HepG2 (cell line): ENCODE data around the gene ZSCAN26. TPM values are rescaled to one million over a fixed set of nuclear protein-coding genes. Genes with fewer than 3 reads are reported as not detected.
"Not testable (repeated sequence)": the region's sequence is repeated elsewhere in the genome, so short reads cannot be mapped to it uniquely, and the experiment has no call there.

ENCODE experiments used
- ATAC-seq: fragments of 200-7000 bp; cut with Tn5 transposase; 3 replicates; pipeline ENCODE4 v1.9.1; 2020; ENCODE audit warnings: mild to moderate bottlenecking, moderate library complexity
- BruUV-seq: library from RNA; stranded (reverse); fragments of 400-500 nt; replicated peaks from 2 replicates; lab custom pipeline; 2021; lab: Mats Ljungman, UMichigan
- CTCF ChIA-PET: fragments of 300-600 bp; formaldehyde crosslinking; extraction: SDS; loops from one replicate; lab custom pipeline; 2021; ENCODE audit warnings: low total read pairs, inconsistent platforms, low intra/inter-chr PET ratio; lab: Yijun Ruan, JAX
- POLR2A ChIA-PET: fragments of 350-600 bp; sonication (Branson Sonifier 250); formaldehyde crosslinking; loops from one replicate; lab custom pipeline; 2020; ENCODE audit warnings: antibody characterized with exemption, inconsistent platforms; lab: Yijun Ruan, JAX
- DNase-seq: peaks from one replicate; pipeline ENCODE4 v3.0.0-alpha.2; 2015; ENCODE audit warnings: low spot score
- FAIRE-seq: peaks from 3 replicates; lab custom pipeline; 2011; peaks lifted over from hg19 to GRCh38; lab: Jason Lieb, UNC
- H2AFZ ChIP-seq: one replicate; pipeline ENCODE4 v1.6.1; 2011; ENCODE audit warnings: low read length, inconsistent platforms
- H3K27ac ChIP-seq: fragments of 300-600 bp; 3 replicates; pipeline ENCODE4 v1.8.0; 2011; ENCODE audit warnings: mixed run types, mild to moderate bottlenecking, mixed read lengths, low read length, inconsistent platforms; ENCODE audit not compliant: insufficient read depth; ENCODE audit errors: extremely low read length
- H3K27me3 ChIP-seq, 2 experiments: fragments of 200-600 bp in 1 of 2; 2 replicates in 1 of 2; 3 replicates in 1 of 2; pipeline versions ENCODE4 v1.6.0 to v1.8.0; 2011; ENCODE audit warnings: low read length in 2 of 2, mild to moderate bottlenecking in 2 of 2, moderate library complexity in 2 of 2, inconsistent platforms in 1 of 2; ENCODE audit not compliant: insufficient read depth in 2 of 2, control insufficient read depth in 1 of 2
- H3K36me3 ChIP-seq, 2 experiments: fragments of 200-600 bp in 1 of 2; replicated peaks in 1 of 2; 2 replicates in 1 of 2; 3 replicates in 1 of 2; pipeline versions ENCODE4 v1.5.1 to v1.8.0; 2011; ENCODE audit warnings: low read length in 2 of 2, inconsistent platforms in 1 of 2; ENCODE audit not compliant: insufficient read depth in 2 of 2, control insufficient read depth in 1 of 2
- H3K4me1 ChIP-seq: 2 replicates; pipeline ENCODE4 v1.5.1; 2012; ENCODE audit warnings: low read length, inconsistent platforms; ENCODE audit not compliant: insufficient read depth
- H3K4me2 ChIP-seq: 2 replicates; pipeline ENCODE4 v1.6.0; 2011; ENCODE audit warnings: low read depth, low read length, inconsistent platforms
- H3K4me3 ChIP-seq, 3 experiments: fragments of 200-600 bp in 1 of 3; sonication (generic), shearing (Covaris generic) in 1 of 3; replicated peaks in 1 of 3; 2 replicates each; pipeline ENCODE4 v1.5.1; 2011 to 2016; ENCODE audit warnings: low read length in 3 of 3, inconsistent platforms in 2 of 3, low read depth in 2 of 3, mild to moderate bottlenecking in 2 of 3, control low read depth in 1 of 3, mixed read lengths in 1 of 3; ENCODE audit not compliant: insufficient read depth in 1 of 3
- H3K79me2 ChIP-seq: one replicate; pipeline ENCODE4 v1.6.1; 2011; ENCODE audit warnings: low read length, inconsistent platforms; ENCODE audit not compliant: insufficient read depth
- H3K9ac ChIP-seq: 2 replicates; pipeline ENCODE4 v1.6.0; 2011; ENCODE audit warnings: mild to moderate bottlenecking, low read depth, low read length, inconsistent platforms; ENCODE audit not compliant: insufficient read depth
- H3K9me3 ChIP-seq: 2 replicates; pipeline ENCODE4 v1.5.1; 2012; ENCODE audit warnings: mild to moderate bottlenecking, low read length
- H4K20me1 ChIP-seq: 2 replicates; pipeline ENCODE4 v1.6.0; 2011; ENCODE audit warnings: inconsistent platforms, mild to moderate bottlenecking, low read length, moderate library complexity; ENCODE audit not compliant: insufficient read depth
- CEBPB ChIP-seq: IDR thresholded peaks from 2 replicates; pipeline ENCODE4 v1.6.1; 2011; ENCODE audit warnings: low read depth, low read length, improper control_type of control experiment, borderline replicate concordance
- HOXA3 ChIP-seq: sonication (generic); formaldehyde crosslinking; IDR thresholded peaks from 2 replicates; pipeline ENCODE4 v1.5.0; 2020; ENCODE audit warnings: missing genetic modification reagents
- MAFG ChIP-seq: sonication (generic); formaldehyde crosslinking; IDR thresholded peaks from 2 replicates; pipeline ENCODE4 v1.5.1; 2020; ENCODE audit warnings: mild to moderate bottlenecking, missing genetic modification reagents
- PBX3 ChIP-seq: sonication (generic); formaldehyde crosslinking; IDR thresholded peaks from 2 replicates; pipeline ENCODE4 v1.8.1; 2023; ENCODE audit warnings: missing genetic modification reagents, inconsistent platforms, borderline replicate concordance
- ZNF256 ChIP-seq: sonication (generic); formaldehyde crosslinking; conservative IDR thresholded peaks from 2 replicates; pipeline ENCODE4 v1.4.0; 2020; ENCODE audit warnings: missing genetic modification reagents
- WGBS: methylation state at CpG from one replicate; pipeline ENCODE4 v1.1.6; 2017; ENCODE audit warnings: low lambda C conversion rate; 5-methylcytosine and 5-hydroxymethylcytosine counted together
- in situ Hi-C: cut with HindIII; loops from 2 replicates; pipeline ENCODE4 v1.10.0; 2017; ENCODE audit warnings: low pct_unique_long_range_greater_than_20kb; ENCODE audit not compliant: extremely low pct_ligation_motif_present
- intact Hi-C: fragments of 100-400 bp; cut with micrococcal nuclease; formaldehyde crosslinking; loops from one replicate; pipeline ENCODE4 v1.10.0; 2022; ENCODE audit not compliant: unreplicated experiment
- polyA plus RNA-seq, 8 experiments: library from polyadenylated mRNA; depleted of rRNA in 3 of 8; stranded (reverse) in 7 of 8; unstranded in 1 of 8; fragments of >200 nt; fragmentation: Illumina TruSeq in 4 of 8; extraction: Trizol in 4 of 8; gene quantifications; 2 replicates each; pipeline versions ENCODE4 v1.2.1 to v1.2.3, GENCODE V29; 2011 to 2016; ENCODE audit warnings: low read depth in 4 of 8, missing spikeins in 1 of 8, mixed read lengths in 1 of 8; ENCODE audit not compliant: insufficient read depth in 1 of 8
- total RNA-seq, 5 experiments: library from RNA; depleted of rRNA; stranded (reverse); fragments of >200 nt; fragmentation: Illumina TruSeq; extraction: Trizol; gene quantifications; 2 replicates each; pipeline ENCODE4 v1.2.3, GENCODE V29; 2016; ENCODE audit warnings: low read depth in 1 of 5

ZSCAN26 gene
- total and polyA plus RNA-seq, 2 of the 13 experiments (the other 11 are each of a cell fraction or from before 2014, with no cell fraction given) = 12.0 to 15.6 TPM

GRCh38 chr6:28315628-28316027, 48.7 kb downstream of the ZSCAN26 start (continued):
- TF ChIP-seq PBX3 (CRISPR knock-in tag) = no peak
- no peak for TF ChIP-seq ZNF256 (CRISPR knock-in tag)
- no peak for TF ChIP-seq HOXA3 (CRISPR knock-in tag)
- TF ChIP-seq MAFG (CRISPR knock-in tag) = no peak
- TF ChIP-seq, all 625 proteins: peak for 0

- ATAC-seq, H3K27ac ChIP-seq, H3K36me3 ChIP-seq, H3K4me2 ChIP-seq, POLR2A ChIA-PET, H3K9me3 ChIP-seq, BruUV-seq, H4K20me1 ChIP-seq, CTCF ChIA-PET, H3K27me3 ChIP-seq, H3K79me2 ChIP-seq, H3K9ac ChIP-seq, FAIRE-seq, DNase-seq, in situ Hi-C loops, H3K4me3 ChIP-seq, H2AFZ ChIP-seq, intact Hi-C loops: not testable (repeated sequence)
- peaks cover 11% of the 10 kb centered on the region for H3K4me1 ChIP-seq
- WGBS = 90% methylated on average over 8 of the region's 8 CpGs
These were observed 50.9 kb downstream of the ZSCAN26 start for GRCh38 chr6:28317866-28318265.

- intact Hi-C loops (loop anchor here (5.0 kb wide), 2 partner anchors 40 to 55 kb away; partner anchors contain the start of genes PGBD1 and ZSCAN26), in situ Hi-C loops (no loop called here)
- Histone ChIP-seq H3K27ac (no peak overlapping the region), H2AFZ (no peak overlapping the region), H3K9ac (no peak overlapping the region), H3K9me3 (peaks cover 8% of the 10 kb centered on the region; the same call in 1 of the 2 replicates), H3K4me2 (peak overlapping the region; percentile 36), H3K27me3 (no peaks in the 10 kb centered on the region), H3K79me2 (no peaks in the 10 kb centered on the region), H3K4me1 (peaks cover 36% of the 10 kb centered on the region), H4K20me1 (no peaks in the 10 kb centered on the region), H3K4me3 (no peak overlapping the region), H3K36me3 (peaks cover 4 to 16% of the 10 kb centered on the region in 2 experiments; a peak in 4 of 5 replicates)
- peak; percentile 12; the same call in 1 of the 3 replicates for ATAC-seq
- WGBS = 15% methylated on average over 3 of the region's 3 CpGs
- ChIA-PET CTCF (no interaction called here), POLR2A (interaction anchor here (1.9 to 4.1 kb wide), 2 partner anchors 13 to 56 kb away, joined by 17 to 108 read pairs; partner anchors contain the start of genes ZSCAN26 and ZSCAN31)
- DNase-seq = peak; percentile 62
- peak; percentile 65 for FAIRE-seq
- no TSS peak for BruUV-seq
- peak; percentile 91 for TF ChIP-seq CEBPB
These were observed 55.7 kb downstream of the ZSCAN26 start for GRCh38 chr6:28322661-28323060.
